Measurements from ENCODE around the gene RETN. TPM values are rescaled to one million over a fixed set of nuclear protein-coding genes. Genes with fewer than 3 reads are reported as not detected.

Gene RETN
- total and polyA plus RNA-seq, 2 of the 8 experiments (the other 6 are each of a cell fraction or from before 2014, with no cell fraction given), result not detected

- TF ChIP-seq SRF (IDR thresholded peaks at IDR 0.05; ENCODE audit: low read depth, low read length) (no peak), TAF7 (optimal IDR thresholded peaks at IDR 0.05; ENCODE audit: borderline replicate concordance, low read depth, low read length) (no peak), SP4 (IDR thresholded peaks at IDR 0.05; ENCODE audit: low read length) (no peak), ZNF274 (IDR thresholded peaks at IDR 0.05; ENCODE audit: borderline replicate concordance, extremely low read depth, low read length) (no peak), HDAC2 (IDR thresholded peaks at IDR 0.05; ENCODE audit: borderline replicate concordance in 1 of 2, low read depth in 2 of 2, low read length in 2 of 2) (no peak), CHD7 (IDR thresholded peaks at IDR 0.05; ENCODE audit: insufficient replicate concordance, low read length) (no peak), KDM5A (IDR thresholded peaks at IDR 0.05; ENCODE audit: low read length) (no peak)
Observed at GRCh38 chr19:7620442-7621412, 48.1 kb upstream of the RETN start (continued).

All from H1 (cell line).